Heart left ventricle (tissue), 16 donors: ENCODE results near the gene CAV2. TPM values are rescaled to one million over a fixed set of nuclear protein-coding genes. Genes with fewer than 3 reads are reported as not detected.

ENCODE experiments used
- ATAC-seq, 4 donors: fragments of 200-7000 bp; cut with Tn5 transposase; one replicate each; pipeline ENCODE4 v1.9.1; 2020 to 2022; ENCODE audit warnings: moderate library complexity in 4 of 4, mild to moderate bottlenecking in 3 of 4, moderate number of reproducible peaks in 1 of 4
- DNase-seq, 5 donors: peaks; one replicate each; pipeline ENCODE4 v3.0.0-alpha.2; 2020
- H3K27ac ChIP-seq, 12 donors: fragments of 200-600 bp; sonication (generic) in 4 of 12; one replicate each; pipeline versions ENCODE4 v1.5.0 to v1.8.0; 2016 to 2022; ENCODE audit warnings: mild to moderate bottlenecking in 2 of 12
- H3K27me3 ChIP-seq, 9 donors: fragments of 200-600 bp; sonication (generic) in 2 of 9; one replicate each; pipeline versions ENCODE4 v1.5.1 to v1.8.0; 2016 to 2022; ENCODE audit warnings: mild to moderate bottlenecking in 3 of 9
- H3K36me3 ChIP-seq, 9 donors: fragments of 200-600 bp; sonication (generic) in 2 of 9; one replicate each; pipeline versions ENCODE4 v1.5.0 to v1.8.0; 2018 to 2022; ENCODE audit warnings: mild to moderate bottlenecking in 2 of 9
- H3K4me1 ChIP-seq, 12 donors: fragments of 200-600 bp; sonication (generic) in 4 of 12; one replicate each; pipeline versions ENCODE4 v1.5.0 to v1.8.0; 2016 to 2022; ENCODE audit warnings: mild to moderate bottlenecking in 3 of 12
- H3K4me3 ChIP-seq, 12 donors: fragments of 200-600 bp; sonication (generic) in 4 of 12; one replicate each; pipeline versions ENCODE4 v1.5.0 to v1.8.0; 2017 to 2022; ENCODE audit warnings: mild to moderate bottlenecking in 9 of 12, moderate library complexity in 4 of 12
- H3K9me3 ChIP-seq, 12 donors: fragments of 200-600 bp; sonication (generic) in 4 of 12; one replicate each; pipeline versions ENCODE4 v1.5.0 to v1.8.0; 2016 to 2022; ENCODE audit warnings: mild to moderate bottlenecking in 1 of 12
- CTCF ChIP-seq, 12 donors: fragments of 200-600 bp; sonication (generic) in 4 of 12; IDR thresholded peaks; one replicate each; pipeline versions ENCODE4 v1.5.0 to v1.8.0; 2018 to 2022; ENCODE audit warnings: antibody characterized with exemption in 12 of 12, mild to moderate bottlenecking in 5 of 12
- POLR2A ChIP-seq, 2 donors: fragments of 450-650 bp; IDR thresholded peaks; one replicate each; pipeline ENCODE4 v1.6.1; 2017; ENCODE audit warnings: antibody characterized with exemption in 2 of 2, mild to moderate bottlenecking in 2 of 2, moderate library complexity in 2 of 2
- WGBS, 4 donors: extraction: QIAGEN DNeasy Blood & Tissue Kit in 2 of 4; methylation state at CpG; one replicate each; pipeline versions ENCODE4 v1.1.5 to v1.1.7; 2013 to 2018; 5-methylcytosine and 5-hydroxymethylcytosine counted together
- intact Hi-C, 10 donors: fragments of 100-400 bp; cut with DNase I; formaldehyde crosslinking; loops; one replicate each; pipeline versions ENCODE4 v1.11.1 to v1.14.2; 2022
- polyA plus RNA-seq, 2 donors: library from polyadenylated mRNA; stranded (reverse); fragments of 200-250 nt; gene quantifications; one replicate each; pipeline ENCODE4 v1.2.3, GENCODE V29; 2013
- total RNA-seq, 9 donors: library from RNA; depleted of rRNA in 2 of 9; stranded (reverse); fragments of >200 nt in 2 of 9; fragmentation: NEBNext Ultra II Directional in 3 of 9; extraction: Animal tissue kit (Norgen Biotek cat#: 25700) in 3 of 9; gene quantifications; one replicate each; pipeline versions ENCODE4 v1.1.0 to v1.2.4, GENCODE V29; 2016 to 2023
- donor health status: ischemic (EF 13 %, LVEDD 7.1; RV severe dilation, severe dysfunction).
- donor health status: healthy with polysubstance abuse.
- donor health status: DM: no; HTN: yes; CAD: no.
- donor health status: DM: no; HTN: no; CAD: no.
- donor health status: ischemic (EF 25% LVEDD 6.9; RV normal size, moderate dysfunction).
- donor health status: ischemic (EF 25% LVEDD 5.7; RV mildly dilated, moderate dysfunction).
- donor health status: healthy.
- donor health status: DM: yes; HTN: yes; CAD: no.
- donor health status: ischemic (EF 35%, LVEDD 5.7; RV mildly dilated, moderate dysfunction).
- donor health status: nonischemic (EF 11% LVEDD 7.7; RV severe dilation, severe dysfunction).
- donor health status: DM: yes; HTN: yes; CAD: no.
- donor health status: PGD.
- donor health status: ischemic (EF 29% LVEDD 5.4; RV normal size, mild dysfunction).
- donor health status: nonischemic (EF 23%, LVEDD 6.1; RV moderate dilation, normal function).

The CAV2 gene
- total and polyA plus RNA-seq, 11 donors = 66.3 to 345 (median 236) TPM

GRCh38 chr7:116554436-116554835 lies 54.9 kb downstream of the CAV2 start:
- intact Hi-C loops = no loop called here
- no peak overlapping the region for H3K4me3 ChIP-seq
- peak in 2 of 4 donors; percentile 28 to 57 for ATAC-seq
- no peaks in the 10 kb centered on the region for H3K27me3 ChIP-seq
- DNase-seq = peak in 4 of 5 donors; percentile 36 to 52 (median 40)
- H3K27ac ChIP-seq = peak overlapping the region in 11 of 12 donors; percentile 16 to 76 (median 39)
- peaks cover 0 to 70% (median 11%) of the 10 kb centered on the region in 9 donors for H3K36me3 ChIP-seq
- H3K4me1 ChIP-seq = peaks cover 4 to 97% (median 60%) of the 10 kb centered on the region in 12 donors
- H3K9me3 ChIP-seq = no peaks in the 10 kb centered on the region
- TF ChIP-seq POLR2A (IDR thresholded peaks at IDR 0.05) (no peak), CTCF (IDR thresholded peaks at IDR 0.05) (no peak)

GRCh38 chr7:116554911-116555310 lies 55.4 kb downstream of the CAV2 start:
- H3K4me1 ChIP-seq = peaks cover 4 to 97% (median 59%) of the 10 kb centered on the region in 12 donors
- no peak overlapping the region for H3K4me3 ChIP-seq
- 39 to 63% (median 58%) methylated on average over 4 of the region's 4 CpGs for WGBS, 4 donors
- intact Hi-C loops = no loop called here
- ATAC-seq = no peak
- H3K36me3 ChIP-seq = peaks cover 0 to 75% (median 14%) of the 10 kb centered on the region in 9 donors
- no peaks in the 10 kb centered on the region for H3K9me3 ChIP-seq
- no peak for TF ChIP-seq POLR2A (IDR thresholded peaks at IDR 0.05)
- no peak for TF ChIP-seq CTCF (IDR thresholded peaks at IDR 0.05)
- peak overlapping the region in 11 of 12 donors; percentile 14 to 76 (median 44) for H3K27ac ChIP-seq
- no peak for DNase-seq
- no peaks in the 10 kb centered on the region for H3K27me3 ChIP-seq

- H3K27me3 ChIP-seq = no peaks in the 10 kb centered on the region
- 64 to 75% (median 69%) methylated on average over 3 of the region's 3 CpGs for WGBS, 4 donors
- intact Hi-C loops = no loop called here
- ATAC-seq = no peak
- no peaks in the 10 kb centered on the region for H3K9me3 ChIP-seq
- peak overlapping the region in 7 of 12 donors; percentile 7 to 76 (median 34) for H3K27ac ChIP-seq
- TF ChIP-seq CTCF (IDR thresholded peaks at IDR 0.05) (no peak), POLR2A (IDR thresholded peaks at IDR 0.05) (no peak)
- peaks cover 0 to 67% (median 14%) of the 10 kb centered on the region in 9 donors for H3K36me3 ChIP-seq
- no peak overlapping the region for H3K4me3 ChIP-seq
- peaks cover 4 to 92% (median 56%) of the 10 kb centered on the region in 12 donors for H3K4me1 ChIP-seq
- DNase-seq = no peak
Measured at GRCh38 chr7:116557066-116557585, 57.6 kb downstream of the CAV2 start.

GRCh38 chr7:116557901-116558300 lies 58.4 kb downstream of the CAV2 start:
- intact Hi-C loops = no loop called here
- Histone ChIP-seq H3K36me3 (peaks cover 0 to 61% (median 14%) of the 10 kb centered on the region in 9 donors), H3K27ac (peak overlapping the region in 7 of 12 donors; percentile 0 to 76 (median 24)), H3K27me3 (no peaks in the 10 kb centered on the region), H3K4me1 (peaks cover 4 to 87% (median 53%) of the 10 kb centered on the region in 12 donors), H3K4me3 (no peak overlapping the region), H3K9me3 (no peaks in the 10 kb centered on the region)
- no peak for TF ChIP-seq POLR2A (IDR thresholded peaks at IDR 0.05)
- TF ChIP-seq CTCF (IDR thresholded peaks at IDR 0.05) = no peak
- DNase-seq (no peak), ATAC-seq (no peak)
- WGBS, 4 donors = 59 to 66% (median 64%) methylated on average over 4 of the region's 4 CpGs

Other genes starting within 250 kb of the CAV2 start
- 100 to 1,000 TPM; 216 to 408 (median 281) TPM for gene CAV1, start 25.3 kb downstream of the CAV2 start, total RNA-seq
- gene CAV1, start 25.3 kb downstream of the CAV2 start, polyA plus RNA-seq = 100 to 1,000 TPM; 125 to 297 TPM
- 10 to 100 TPM; 11.1 to 29.7 (median 16.4) TPM for gene MET, start 172.5 kb downstream of the CAV2 start, total RNA-seq
- 10 to 100 TPM in 1 of 2 donors, 1 to 10 TPM in 1; 2.4 to 11.9 TPM for gene MET, start 172.5 kb downstream of the CAV2 start, polyA plus RNA-seq